K562 (cell line): ENCODE results near the gene PACS1. TPM values are rescaled to one million over a fixed set of nuclear protein-coding genes. Genes with fewer than 3 reads are reported as not detected.

Source experiments
- DPF2 ChIP-seq: fragments of 450-650 bp; IDR thresholded peaks from 2 replicates; pipeline ENCODE4 v1.6.1; 2016
- ESRRA ChIP-seq: fragments of 450-650 bp; IDR thresholded peaks from 2 replicates; pipeline ENCODE4 v1.6.1; 2014; ENCODE audit warnings: low read depth, mild to moderate bottlenecking, moderate library complexity, borderline replicate concordance
- KDM1A ChIP-seq, 2 experiments: fragments of 450-650 bp; IDR thresholded peaks; 2 replicates each; pipeline ENCODE4 v1.6.1; 2016; ENCODE audit warnings: mild to moderate bottlenecking in 2 of 2
- MAFK ChIP-seq: IDR thresholded peaks from 2 replicates; pipeline ENCODE4 v1.6.1; 2011; ENCODE audit warnings: low read length, improper control_type of control experiment
- POLR2AphosphoS5 ChIP-seq: IDR thresholded peaks from 2 replicates; pipeline ENCODE4 v1.6.1; 2011; ENCODE audit warnings: mild to moderate bottlenecking, low read depth, low read length, moderate library complexity; ENCODE audit not compliant: control insufficient read depth, insufficient read depth
- WHSC1 ChIP-seq: IDR thresholded peaks from one replicate; pipeline ENCODE4 v1.6.1; 2012; ENCODE audit warnings: low read length, control low read depth, inconsistent platforms
- ZKSCAN1 ChIP-seq: fragments of 150-350 bp; IDR thresholded peaks from 2 replicates; pipeline ENCODE4 v1.6.1; 2016; ENCODE audit warnings: low read depth, low read length
- polyA plus RNA-seq, 8 experiments: library from polyadenylated mRNA; depleted of rRNA in 4 of 8; stranded (reverse) in 5 of 8; unstranded in 3 of 8; fragments of >200 nt; fragmentation: Nextera tagmentation in 2 of 8; fragmentation: Illumina TruSeq in 1 of 8; extraction: Ambion mirVana in 2 of 8; extraction: Trizol in 1 of 8; gene quantifications; 2 replicates each; pipeline versions ENCODE4 v1.2.1 to v1.2.3, GENCODE V29; 2011 to 2014; ENCODE audit warnings: inconsistent platforms in 1 of 8, missing spikeins in 1 of 8
- total RNA-seq, 7 experiments: library from RNA; depleted of rRNA in 6 of 7; stranded (reverse); fragments of >200 nt in 6 of 7; fragmentation: Illumina TruSeq in 2 of 7; extraction: Trizol in 2 of 7; gene quantifications; 2 replicates each; pipeline versions ENCODE4 v1.2.1 to v1.2.3, GENCODE V29; 2011 to 2021; ENCODE audit warnings: low replicate concordance in 1 of 7
- TF ChIP-seq, protein P1 (sequence below): fragments of 250-450 bp; sonication (Bioruptor Pico); IDR thresholded peaks from 2 replicates; pipeline ENCODE4 v1.5.1; 2021; ENCODE audit warnings: mild to moderate bottlenecking
- TF ChIP-seq, protein P2 (sequence below): sonication (generic); formaldehyde crosslinking; IDR thresholded peaks from 2 replicates; pipeline ENCODE4 v1.9.0; 2022; ENCODE audit warnings: mild to moderate bottlenecking, missing genetic modification reagents
- TF ChIP-seq, protein P3 (sequence below): fragments of 450-650 bp; IDR thresholded peaks from 2 replicates; pipeline ENCODE4 v1.6.1; 2018; ENCODE audit warnings: mild to moderate bottlenecking, low read depth; ENCODE audit not compliant: partially characterized antibody
- TF ChIP-seq, protein P4 (sequence below): fragments of 450-650 bp; IDR thresholded peaks from 2 replicates; pipeline ENCODE4 v1.6.1; 2016; ENCODE audit warnings: low read depth
- TF ChIP-seq, protein P5 (sequence below): fragments of 250-450 bp; sonication (Bioruptor Pico); IDR thresholded peaks from 2 replicates; pipeline ENCODE4 v1.5.0; 2021
- TF ChIP-seq, protein P6 (sequence below): fragments of 450-650 bp; formaldehyde crosslinking; IDR thresholded peaks from 2 replicates; pipeline ENCODE4 v1.4.0; 2020; ENCODE audit warnings: mild to moderate bottlenecking, moderate library complexity

PACS1 gene
- total and polyA plus RNA-seq, 9 of the 15 experiments (the other 6 are each of a cell fraction or from before 2014, with no cell fraction given): 0.34 to 28.1 (median 8.5) TPM

DNA sequence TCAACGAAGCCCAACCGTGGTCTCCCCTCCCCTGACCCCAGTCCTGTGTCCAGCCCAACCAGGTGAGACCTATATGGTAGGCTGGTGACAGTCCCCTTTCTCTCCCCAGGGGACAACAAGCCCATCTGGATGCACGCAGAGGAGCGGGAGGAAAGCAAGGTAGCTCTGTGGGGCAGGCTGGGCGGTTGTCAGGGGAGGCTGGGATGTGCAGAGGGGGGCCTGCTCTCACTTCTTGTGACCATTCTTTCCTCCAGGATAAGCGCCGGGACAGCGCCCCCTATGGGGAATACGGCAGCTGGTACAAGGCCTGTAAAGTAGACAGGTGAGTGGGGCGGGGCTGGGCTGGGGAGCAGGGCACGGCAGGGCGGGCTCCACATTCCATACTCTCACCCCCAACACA is 194.8 kb downstream of the PACS1 start (continued):
- TF ChIP-seq ZKSCAN1: no peak
- TF ChIP-seq, protein P1, sequence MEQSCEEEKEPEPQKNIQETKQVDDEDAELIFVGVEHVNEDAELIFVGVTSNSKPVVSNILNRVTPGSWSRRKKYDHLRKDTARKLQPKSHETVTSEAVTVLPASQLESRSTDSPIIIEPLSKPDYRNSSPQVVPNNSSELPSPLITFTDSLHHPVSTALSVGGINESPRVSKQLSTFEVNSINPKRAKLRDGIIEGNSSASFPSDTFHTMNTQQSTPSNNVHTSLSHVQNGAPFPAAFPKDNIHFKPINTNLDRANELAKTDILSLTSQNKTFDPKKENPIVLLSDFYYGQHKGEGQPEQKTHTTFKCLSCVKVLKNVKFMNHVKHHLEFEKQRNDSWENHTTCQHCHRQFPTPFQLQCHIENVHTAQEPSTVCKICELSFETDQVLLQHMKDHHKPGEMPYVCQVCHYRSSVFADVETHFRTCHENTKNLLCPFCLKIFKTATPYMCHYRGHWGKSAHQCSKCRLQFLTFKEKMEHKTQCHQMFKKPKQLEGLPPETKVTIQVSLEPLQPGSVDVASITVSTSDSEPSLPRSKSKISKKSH (CRISPR knock-in tag): no peak
- TF ChIP-seq ESRRA: no peak
- TF ChIP-seq, protein P2, sequence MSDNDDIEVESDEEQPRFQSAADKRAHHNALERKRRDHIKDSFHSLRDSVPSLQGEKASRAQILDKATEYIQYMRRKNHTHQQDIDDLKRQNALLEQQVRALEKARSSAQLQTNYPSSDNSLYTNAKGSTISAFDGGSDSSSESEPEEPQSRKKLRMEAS (CRISPR knock-in tag): no peak
- TF ChIP-seq, protein P3, sequence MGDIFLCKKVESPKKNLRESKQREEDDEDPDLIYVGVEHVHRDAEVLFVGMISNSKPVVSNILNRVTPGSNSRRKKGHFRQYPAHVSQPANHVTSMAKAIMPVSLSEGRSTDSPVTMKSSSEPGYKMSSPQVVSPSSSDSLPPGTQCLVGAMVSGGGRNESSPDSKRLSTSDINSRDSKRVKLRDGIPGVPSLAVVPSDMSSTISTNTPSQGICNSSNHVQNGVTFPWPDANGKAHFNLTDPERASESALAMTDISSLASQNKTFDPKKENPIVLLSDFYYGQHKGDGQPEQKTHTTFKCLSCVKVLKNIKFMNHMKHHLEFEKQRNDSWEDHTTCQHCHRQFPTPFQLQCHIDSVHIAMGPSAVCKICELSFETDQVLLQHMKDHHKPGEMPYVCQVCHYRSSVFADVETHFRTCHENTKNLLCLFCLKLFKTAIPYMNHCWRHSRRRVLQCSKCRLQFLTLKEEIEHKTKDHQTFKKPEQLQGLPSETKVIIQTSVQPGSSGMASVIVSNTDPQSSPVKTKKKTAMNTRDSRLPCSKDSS: no peak
- no peak for TF ChIP-seq POLR2AphosphoS5
- TF ChIP-seq DPF2: no peak
- TF ChIP-seq, protein P4, sequence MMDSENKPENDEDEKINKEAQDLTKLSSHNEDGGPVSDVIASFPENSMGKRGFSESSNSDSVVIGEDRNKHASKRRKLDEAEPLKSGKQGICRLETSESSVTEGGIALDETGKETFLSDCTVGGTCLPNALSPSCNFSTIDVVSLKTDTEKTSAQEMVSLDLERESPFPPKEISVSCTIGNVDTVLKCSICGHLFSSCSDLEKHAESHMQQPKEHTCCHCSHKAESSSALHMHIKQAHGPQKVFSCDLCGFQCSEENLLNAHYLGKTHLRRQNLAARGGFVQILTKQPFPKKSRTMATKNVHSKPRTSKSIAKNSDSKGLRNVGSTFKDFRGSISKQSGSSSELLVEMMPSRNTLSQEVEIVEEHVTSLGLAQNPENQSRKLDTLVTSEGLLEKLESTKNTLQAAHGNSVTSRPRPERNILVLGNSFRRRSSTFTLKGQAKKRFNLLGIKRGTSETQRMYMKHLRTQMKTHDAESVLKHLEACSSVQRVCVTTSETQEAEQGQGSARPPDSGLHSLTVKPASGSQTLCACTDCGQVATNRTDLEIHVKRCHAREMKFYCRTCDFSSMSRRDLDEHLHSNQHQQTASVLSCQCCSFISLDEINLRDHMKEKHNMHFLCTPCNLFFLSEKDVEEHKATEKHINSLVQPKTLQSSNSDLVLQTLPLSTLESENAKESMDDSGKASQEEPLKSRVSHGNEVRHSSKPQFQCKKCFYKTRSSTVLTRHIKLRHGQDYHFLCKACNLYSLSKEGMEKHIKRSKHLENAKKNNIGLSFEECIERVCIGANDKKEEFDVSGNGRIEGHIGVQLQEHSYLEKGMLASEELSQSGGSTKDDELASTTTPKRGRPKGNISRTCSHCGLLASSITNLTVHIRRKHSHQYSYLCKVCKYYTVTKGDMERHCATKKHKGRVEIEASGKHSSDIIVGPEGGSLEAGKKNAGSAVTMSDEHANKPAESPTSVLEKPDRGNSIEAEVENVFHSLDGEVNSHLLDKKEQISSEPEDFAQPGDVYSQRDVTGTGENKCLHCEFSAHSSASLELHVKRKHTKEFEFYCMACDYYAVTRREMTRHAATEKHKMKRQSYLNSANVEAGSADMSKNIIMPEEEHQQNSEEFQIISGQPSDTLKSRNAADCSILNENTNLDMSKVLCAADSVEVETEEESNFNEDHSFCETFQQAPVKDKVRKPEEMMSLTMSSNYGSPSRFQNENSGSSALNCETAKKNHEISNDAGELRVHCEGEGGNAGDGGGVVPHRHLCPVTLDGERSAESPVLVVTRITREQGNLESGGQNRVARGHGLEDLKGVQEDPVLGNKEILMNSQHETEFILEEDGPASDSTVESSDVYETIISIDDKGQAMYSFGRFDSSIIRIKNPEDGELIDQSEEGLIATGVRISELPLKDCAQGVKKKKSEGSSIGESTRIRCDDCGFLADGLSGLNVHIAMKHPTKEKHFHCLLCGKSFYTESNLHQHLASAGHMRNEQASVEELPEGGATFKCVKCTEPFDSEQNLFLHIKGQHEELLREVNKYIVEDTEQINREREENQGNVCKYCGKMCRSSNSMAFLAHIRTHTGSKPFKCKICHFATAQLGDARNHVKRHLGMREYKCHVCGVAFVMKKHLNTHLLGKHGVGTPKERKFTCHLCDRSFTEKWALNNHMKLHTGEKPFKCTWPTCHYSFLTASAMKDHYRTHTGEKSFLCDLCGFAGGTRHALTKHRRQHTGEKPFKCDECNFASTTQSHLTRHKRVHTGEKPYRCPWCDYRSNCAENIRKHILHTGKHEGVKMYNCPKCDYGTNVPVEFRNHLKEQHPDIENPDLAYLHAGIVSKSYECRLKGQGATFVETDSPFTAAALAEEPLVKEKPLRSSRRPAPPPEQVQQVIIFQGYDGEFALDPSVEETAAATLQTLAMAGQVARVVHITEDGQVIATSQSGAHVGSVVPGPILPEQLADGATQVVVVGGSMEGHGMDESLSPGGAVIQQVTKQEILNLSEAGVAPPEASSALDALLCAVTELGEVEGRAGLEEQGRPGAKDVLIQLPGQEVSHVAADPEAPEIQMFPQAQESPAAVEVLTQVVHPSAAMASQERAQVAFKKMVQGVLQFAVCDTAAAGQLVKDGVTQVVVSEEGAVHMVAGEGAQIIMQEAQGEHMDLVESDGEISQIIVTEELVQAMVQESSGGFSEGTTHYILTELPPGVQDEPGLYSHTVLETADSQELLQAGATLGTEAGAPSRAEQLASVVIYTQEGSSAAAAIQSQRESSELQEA: no peak
- TF ChIP-seq, protein P5, sequence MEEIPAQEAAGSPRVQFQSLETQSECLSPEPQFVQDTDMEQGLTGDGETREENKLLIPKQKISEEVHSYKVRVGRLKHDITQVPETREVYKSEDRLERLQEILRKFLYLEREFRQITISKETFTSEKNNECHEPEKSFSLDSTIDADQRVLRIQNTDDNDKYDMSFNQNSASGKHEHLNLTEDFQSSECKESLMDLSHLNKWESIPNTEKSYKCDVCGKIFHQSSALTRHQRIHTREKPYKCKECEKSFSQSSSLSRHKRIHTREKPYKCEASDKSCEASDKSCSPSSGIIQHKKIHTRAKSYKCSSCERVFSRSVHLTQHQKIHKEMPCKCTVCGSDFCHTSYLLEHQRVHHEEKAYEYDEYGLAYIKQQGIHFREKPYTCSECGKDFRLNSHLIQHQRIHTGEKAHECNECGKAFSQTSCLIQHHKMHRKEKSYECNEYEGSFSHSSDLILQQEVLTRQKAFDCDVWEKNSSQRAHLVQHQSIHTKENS (CRISPR knock-in tag): no peak
- TF ChIP-seq, protein P6, sequence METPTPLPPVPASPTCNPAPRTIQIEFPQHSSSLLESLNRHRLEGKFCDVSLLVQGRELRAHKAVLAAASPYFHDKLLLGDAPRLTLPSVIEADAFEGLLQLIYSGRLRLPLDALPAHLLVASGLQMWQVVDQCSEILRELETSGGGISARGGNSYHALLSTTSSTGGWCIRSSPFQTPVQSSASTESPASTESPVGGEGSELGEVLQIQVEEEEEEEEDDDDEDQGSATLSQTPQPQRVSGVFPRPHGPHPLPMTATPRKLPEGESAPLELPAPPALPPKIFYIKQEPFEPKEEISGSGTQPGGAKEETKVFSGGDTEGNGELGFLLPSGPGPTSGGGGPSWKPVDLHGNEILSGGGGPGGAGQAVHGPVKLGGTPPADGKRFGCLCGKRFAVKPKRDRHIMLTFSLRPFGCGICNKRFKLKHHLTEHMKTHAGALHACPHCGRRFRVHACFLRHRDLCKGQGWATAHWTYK (CRISPR knock-in tag): no peak
- TF ChIP-seq WHSC1: no peak
- no peak for TF ChIP-seq KDM1A (IDR thresholded peaks at IDR 0.05)
- TF ChIP-seq MAFK: no peak
